DND-41 (cell line): Measurements from ENCODE around the gene SCN10A.

Source experiments
- ATAC-seq: fragments of 200-7000 bp; cut with Tn5 transposase; 3 replicates; pipeline ENCODE4 v1.9.1; 2021; ENCODE audit warnings: low read depth; ENCODE audit not compliant: insufficient read depth
- DNase-seq: peaks from one replicate; pipeline ENCODE4 v3.0.0-alpha.2; 2020
- H2AFZ ChIP-seq: 2 replicates; pipeline ENCODE4 v1.6.0; 2012; ENCODE audit warnings: low read depth, low read length
- H3K27ac ChIP-seq: 2 replicates; pipeline ENCODE4 v1.5.1; 2012; ENCODE audit warnings: low read length, inconsistent platforms
- H3K27me3 ChIP-seq: fragments of 200-600 bp; sonication (generic); 2 replicates; pipeline ENCODE4 v1.6.0; 2012; ENCODE audit warnings: low read length, mild to moderate bottlenecking, inconsistent platforms; ENCODE audit not compliant: insufficient read depth, poor library complexity
- H3K36me3 ChIP-seq: 2 replicates; pipeline ENCODE4 v1.5.1; 2012; ENCODE audit warnings: low read length, inconsistent platforms; ENCODE audit not compliant: insufficient read depth
- H3K4me1 ChIP-seq: 2 replicates; pipeline ENCODE4 v1.5.1; 2012; ENCODE audit warnings: mild to moderate bottlenecking, low read length; ENCODE audit not compliant: insufficient read depth
- H3K4me2 ChIP-seq: 2 replicates; pipeline ENCODE4 v1.6.0; 2012; ENCODE audit warnings: mild to moderate bottlenecking, moderate library complexity, low read length, inconsistent platforms; ENCODE audit not compliant: insufficient read depth
- H3K4me3 ChIP-seq, 2 experiments: fragments of 200-600 bp in 1 of 2; shearing (Covaris generic) in 1 of 2; 2 replicates each; pipeline ENCODE4 v1.5.1; 2012 to 2016; ENCODE audit warnings: inconsistent platforms in 2 of 2, low read length in 2 of 2, mild to moderate bottlenecking in 2 of 2, low read depth in 1 of 2, moderate library complexity in 1 of 2
- H3K79me2 ChIP-seq: 2 replicates; pipeline ENCODE4 v1.6.0; 2012; ENCODE audit warnings: low read length, inconsistent platforms; ENCODE audit not compliant: insufficient read depth
- H3K9ac ChIP-seq: 2 replicates; pipeline ENCODE4 v1.6.0; 2012; ENCODE audit warnings: low read depth, mild to moderate bottlenecking, inconsistent platforms, low read length, moderate library complexity
- H3K9me3 ChIP-seq: 2 replicates; pipeline ENCODE4 v1.5.1; 2012; ENCODE audit warnings: low read length, moderate library complexity, mild to moderate bottlenecking, inconsistent platforms; ENCODE audit not compliant: insufficient read depth, severe bottlenecking
- H4K20me1 ChIP-seq: 2 replicates; pipeline ENCODE4 v1.6.0; 2012; ENCODE audit warnings: low read length; ENCODE audit not compliant: insufficient read depth
- EZH2 ChIP-seq: IDR thresholded peaks from 3 replicates; pipeline ENCODE4 v1.6.1; 2012; ENCODE audit warnings: borderline replicate concordance, low read depth, mild to moderate bottlenecking, moderate library complexity, low read length, inconsistent platforms; ENCODE audit not compliant: severe bottlenecking
- TF ChIP-seq, protein P1 (sequence below): IDR thresholded peaks from 2 replicates; pipeline ENCODE4 v1.5.1; 2012; ENCODE audit warnings: borderline replicate concordance, low read length, moderate library complexity, mild to moderate bottlenecking; ENCODE audit not compliant: poor library complexity, severe bottlenecking; ENCODE audit errors: extremely low read depth

Gene SCN10A

GRCh38 chr3:38816026-38816425 is at the start of gene SCN10A:
TSS of gene SCN10A (minus strand) at chr3:38816217. CDS start at chr3:38794010, 22,207 bp downstream.
- Histone ChIP-seq H2AFZ (no peak within 1 kb of the TSS), H3K27ac (no peak within 1 kb of the TSS), H3K4me1 (no peaks in the 10 kb centered on the region), H3K4me2 (no peak within 1 kb of the TSS), H3K4me3 (no peak within 1 kb of the TSS), H3K79me2 (no peaks in the 10 kb centered on the region), H3K9ac (no peak within 1 kb of the TSS), H3K9me3 (no peaks in the 10 kb centered on the region), H3K27me3 (no peaks in the 10 kb centered on the region), H3K36me3 (no peaks in the 10 kb centered on the region), H4K20me1 (no peaks in the 10 kb centered on the region)
- DNase-seq: no peak
- ATAC-seq: no peak
- TF ChIP-seq, protein P1, sequence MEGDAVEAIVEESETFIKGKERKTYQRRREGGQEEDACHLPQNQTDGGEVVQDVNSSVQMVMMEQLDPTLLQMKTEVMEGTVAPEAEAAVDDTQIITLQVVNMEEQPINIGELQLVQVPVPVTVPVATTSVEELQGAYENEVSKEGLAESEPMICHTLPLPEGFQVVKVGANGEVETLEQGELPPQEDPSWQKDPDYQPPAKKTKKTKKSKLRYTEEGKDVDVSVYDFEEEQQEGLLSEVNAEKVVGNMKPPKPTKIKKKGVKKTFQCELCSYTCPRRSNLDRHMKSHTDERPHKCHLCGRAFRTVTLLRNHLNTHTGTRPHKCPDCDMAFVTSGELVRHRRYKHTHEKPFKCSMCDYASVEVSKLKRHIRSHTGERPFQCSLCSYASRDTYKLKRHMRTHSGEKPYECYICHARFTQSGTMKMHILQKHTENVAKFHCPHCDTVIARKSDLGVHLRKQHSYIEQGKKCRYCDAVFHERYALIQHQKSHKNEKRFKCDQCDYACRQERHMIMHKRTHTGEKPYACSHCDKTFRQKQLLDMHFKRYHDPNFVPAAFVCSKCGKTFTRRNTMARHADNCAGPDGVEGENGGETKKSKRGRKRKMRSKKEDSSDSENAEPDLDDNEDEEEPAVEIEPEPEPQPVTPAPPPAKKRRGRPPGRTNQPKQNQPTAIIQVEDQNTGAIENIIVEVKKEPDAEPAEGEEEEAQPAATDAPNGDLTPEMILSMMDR: no peak
- no peak for TF ChIP-seq EZH2

DNA sequence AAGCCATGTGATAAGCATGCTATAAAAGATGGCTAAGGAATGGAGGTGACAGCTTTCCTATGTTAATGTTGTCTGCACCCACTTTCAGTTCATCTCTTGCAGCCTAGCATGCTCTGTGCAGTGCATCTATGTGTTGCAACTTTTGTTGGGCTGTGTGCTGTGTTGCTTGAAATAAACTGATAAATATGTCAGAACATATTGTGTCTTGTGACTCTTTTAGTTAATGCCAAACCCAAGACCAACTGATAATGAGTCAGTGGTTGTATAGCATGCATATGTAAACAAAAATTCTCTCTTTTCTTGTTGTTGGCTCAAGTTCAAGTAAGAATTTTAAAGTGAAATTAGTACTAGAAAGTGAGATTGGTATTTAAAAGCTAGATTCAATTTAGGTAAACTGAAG is 37.0 kb upstream of the SCN10A start:
- no peak overlapping the region for H3K9ac ChIP-seq
- no peak overlapping the region for H3K4me2 ChIP-seq
- no peak for TF ChIP-seq EZH2
- TF ChIP-seq, protein P1: no peak
- peaks cover 5% of the 10 kb centered on the region for H3K27me3 ChIP-seq
- no peak for DNase-seq
- no peaks in the 10 kb centered on the region for H3K36me3 ChIP-seq
- H4K20me1 ChIP-seq: no peaks in the 10 kb centered on the region
- H3K27ac ChIP-seq: no peak overlapping the region
- no peak overlapping the region for H2AFZ ChIP-seq
- no peaks in the 10 kb centered on the region for H3K9me3 ChIP-seq
- no peaks in the 10 kb centered on the region for H3K4me1 ChIP-seq
- no peak for ATAC-seq
- no peaks in the 10 kb centered on the region for H3K79me2 ChIP-seq
- no peak overlapping the region for H3K4me3 ChIP-seq

DNA sequence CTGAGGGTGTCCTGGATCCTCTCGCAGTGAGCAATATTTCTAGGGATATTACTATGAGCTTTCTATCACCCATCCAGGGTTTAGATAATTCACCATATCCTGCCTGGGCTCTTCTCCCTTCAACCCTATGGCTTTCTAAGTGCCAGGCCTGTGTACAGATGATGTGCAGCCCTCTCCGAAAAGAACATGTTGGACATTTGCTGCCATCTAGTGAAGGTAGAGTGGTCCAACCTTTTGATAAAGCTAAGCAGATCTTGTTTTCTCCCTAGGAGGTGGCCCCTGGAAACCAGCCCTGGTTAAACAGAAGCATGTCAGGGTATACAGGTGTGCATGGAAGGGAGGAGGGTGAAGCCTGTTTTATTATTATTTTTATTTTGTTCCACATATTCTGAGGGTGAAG is 27.9 kb upstream of the SCN10A start:
- DNase-seq (no peak), ATAC-seq (no peak)
- no peak overlapping the region for H2AFZ ChIP-seq

More for the DNA sequence above, 27.9 kb upstream of the SCN10A start:
- Histone ChIP-seq H3K4me1 (no peaks in the 10 kb centered on the region), H3K27me3 (peaks cover 8% of the 10 kb centered on the region), H3K79me2 (no peaks in the 10 kb centered on the region), H3K4me3 (no peak overlapping the region), H3K27ac (no peak overlapping the region), H4K20me1 (peaks cover 4% of the 10 kb centered on the region; the same call in 1 of the 2 replicates), H3K4me2 (no peak overlapping the region), H3K9ac (no peak overlapping the region), H3K36me3 (no peaks in the 10 kb centered on the region), H3K9me3 (no peaks in the 10 kb centered on the region)
- TF ChIP-seq, protein P1: peak; percentile 31
- TF ChIP-seq EZH2: no peak
